ENCODE measurements around the gene SIPA1L3. TPM values are rescaled to one million over a fixed set of nuclear protein-coding genes. Genes with fewer than 3 reads are reported as not detected.
"Not testable (repeated sequence)": the region's sequence is repeated elsewhere in the genome, so short reads cannot be mapped to it uniquely, and the experiment has no call there.

The SIPA1L3 gene
- total and polyA plus RNA-seq, 11 donors = 4.7 to 22.9 (median 8.8) TPM

DNA sequence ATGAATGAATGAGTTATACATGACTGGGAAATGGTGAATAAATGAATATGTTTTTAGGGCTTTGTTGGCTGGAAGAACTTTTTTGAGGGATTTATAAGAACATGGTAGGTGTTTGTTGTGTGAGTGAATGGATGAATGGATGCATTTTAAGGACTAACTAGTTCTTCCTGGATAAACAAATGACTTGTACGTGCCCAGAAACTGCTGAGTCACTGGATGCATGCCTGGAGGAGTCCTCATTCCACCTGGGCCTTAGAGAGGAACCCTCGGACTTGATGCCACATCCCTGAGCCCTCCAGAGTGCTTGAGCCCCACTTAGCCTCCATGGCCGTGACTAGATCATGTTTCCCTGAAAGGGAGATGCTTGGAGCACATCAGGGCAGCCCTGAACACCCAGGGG lies 163.6 kb downstream of the SIPA1L3 start:
- ATAC-seq = no peak
- intact Hi-C loops (cut with DNase I) = no loop called here
- H3K4me1 ChIP-seq = no peaks in the 10 kb centered on the region
- H3K27me3 ChIP-seq = no peaks in the 10 kb centered on the region
- 60 to 81% (median 79%) methylated on average over 2 to 3 of the region's 3 CpGs for WGBS, 4 donors
- no peak for DNase-seq
- no peak overlapping the region for H3K27ac ChIP-seq
- TF ChIP-seq, protein P1, sequence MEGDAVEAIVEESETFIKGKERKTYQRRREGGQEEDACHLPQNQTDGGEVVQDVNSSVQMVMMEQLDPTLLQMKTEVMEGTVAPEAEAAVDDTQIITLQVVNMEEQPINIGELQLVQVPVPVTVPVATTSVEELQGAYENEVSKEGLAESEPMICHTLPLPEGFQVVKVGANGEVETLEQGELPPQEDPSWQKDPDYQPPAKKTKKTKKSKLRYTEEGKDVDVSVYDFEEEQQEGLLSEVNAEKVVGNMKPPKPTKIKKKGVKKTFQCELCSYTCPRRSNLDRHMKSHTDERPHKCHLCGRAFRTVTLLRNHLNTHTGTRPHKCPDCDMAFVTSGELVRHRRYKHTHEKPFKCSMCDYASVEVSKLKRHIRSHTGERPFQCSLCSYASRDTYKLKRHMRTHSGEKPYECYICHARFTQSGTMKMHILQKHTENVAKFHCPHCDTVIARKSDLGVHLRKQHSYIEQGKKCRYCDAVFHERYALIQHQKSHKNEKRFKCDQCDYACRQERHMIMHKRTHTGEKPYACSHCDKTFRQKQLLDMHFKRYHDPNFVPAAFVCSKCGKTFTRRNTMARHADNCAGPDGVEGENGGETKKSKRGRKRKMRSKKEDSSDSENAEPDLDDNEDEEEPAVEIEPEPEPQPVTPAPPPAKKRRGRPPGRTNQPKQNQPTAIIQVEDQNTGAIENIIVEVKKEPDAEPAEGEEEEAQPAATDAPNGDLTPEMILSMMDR (IDR thresholded peaks at IDR 0.05) = no peak
- TF ChIP-seq POLR2A (IDR thresholded peaks at IDR 0.05) = no peak
- no peak overlapping the region for H3K4me3 ChIP-seq
- H3K9me3 ChIP-seq = no peaks in the 10 kb centered on the region
- H3K36me3 ChIP-seq = no peaks in the 10 kb centered on the region

GRCh38 chr19:38071054-38071453 lies 164.0 kb downstream of the SIPA1L3 start:
- DNase-seq; H3K4me1 ChIP-seq; H3K4me3 ChIP-seq; H3K9me3 ChIP-seq; H3K27me3 ChIP-seq; intact Hi-C loops (cut with DNase I); H3K36me3 ChIP-seq; ATAC-seq; H3K27ac ChIP-seq: not testable (repeated sequence)
- WGBS, 4 donors = 90 to 99% (median 97%) methylated on average over 6 of the region's 6 CpGs

- Histone ChIP-seq H3K36me3 (no peaks in the 10 kb centered on the region), H3K4me3 (no peak overlapping the region), H3K27ac (no peak overlapping the region), H3K4me1 (no peaks in the 10 kb centered on the region), H3K9me3 (peaks cover 0 to 6% (median 0%) of the 10 kb centered on the region in 12 donors), H3K27me3 (no peaks in the 10 kb centered on the region)
- intact Hi-C loops (cut with DNase I) = no loop called here
- DNase-seq (no peak), ATAC-seq (no peak)
- WGBS, 4 donors = 96 to 99% (median 97%) methylated on average over 5 of the region's 5 CpGs
- TF ChIP-seq, protein P1 (IDR thresholded peaks at IDR 0.05) = no peak
- no peak for TF ChIP-seq POLR2A (IDR thresholded peaks at IDR 0.05)
These were observed 164.6 kb downstream of the SIPA1L3 start for GRCh38 chr19:38071647-38072046.

GRCh38 chr19:38072776-38073750 lies 166.1 kb downstream of the SIPA1L3 start:
- TF ChIP-seq, protein P1 (IDR thresholded peaks at IDR 0.05) = no peak
- no peak for TF ChIP-seq POLR2A (IDR thresholded peaks at IDR 0.05)
- Histone ChIP-seq H3K9me3 (peaks cover 0 to 10% (median 0%) of the 10 kb centered on the region in 12 donors), H3K4me3 (no peak overlapping the region), H3K27ac (no peak overlapping the region), H3K27me3 (no peaks in the 10 kb centered on the region), H3K36me3 (no peaks in the 10 kb centered on the region), H3K4me1 (no peaks in the 10 kb centered on the region)
- 87 to 93% (median 90%) methylated on average over 18 of the region's 18 CpGs for WGBS, 4 donors
- no peak for DNase-seq
- ATAC-seq = no peak
- intact Hi-C loops (cut with DNase I) = no loop called here

All from heart left ventricle (tissue), 16 donors.